CD4-positive, alpha-beta memory T cell (primary cell): ENCODE data around the gene MYORG. TPM values are rescaled to one million over a fixed set of nuclear protein-coding genes. Genes with fewer than 3 reads are reported as not detected.

Experiments used
- CTCF ChIA-PET: fragments of 350-600 bp; sonication (Branson Sonifier 250); formaldehyde crosslinking; loops from one replicate; lab custom pipeline; 2021; ENCODE audit warnings: inconsistent platforms; ENCODE audit not compliant: partially characterized antibody; lab: Charles Lee
- POLR2A ChIA-PET: fragments of 350-600 bp; sonication (Branson Sonifier 250); formaldehyde crosslinking; loops from one replicate; lab custom pipeline; 2021; ENCODE audit not compliant: partially characterized antibody; lab: Charles Lee
- DNase-seq, 5 donors: peaks; one replicate each; pipeline versions ENCODE4 v3.0.0 to v3.0.0-alpha.2; 2020 to 2022; ENCODE audit warnings: mixed read lengths in 1 of 5
- H3K27ac ChIP-seq: one replicate; pipeline ENCODE4 v1.7.0; 2013; ENCODE audit warnings: low read depth, low read length
- H3K27me3 ChIP-seq: 2 replicates; pipeline ENCODE4 v1.7.0; 2013; ENCODE audit warnings: mild to moderate bottlenecking, low read length, moderate library complexity; ENCODE audit not compliant: insufficient read depth
- H3K36me3 ChIP-seq: 2 replicates; pipeline ENCODE4 v1.7.0; 2013; ENCODE audit warnings: mild to moderate bottlenecking, low read length, moderate library complexity; ENCODE audit not compliant: insufficient read depth
- H3K4me1 ChIP-seq: 2 replicates; pipeline ENCODE4 v1.7.0; 2013; ENCODE audit warnings: mild to moderate bottlenecking, low read length, moderate library complexity; ENCODE audit not compliant: insufficient read depth
- H3K4me3 ChIP-seq, 2 donors: one replicate each; pipeline ENCODE4 v1.7.0; 2013; ENCODE audit warnings: low read length in 2 of 2, mild to moderate bottlenecking in 1 of 2
- H3K9me3 ChIP-seq, 2 donors: one replicate each; pipeline ENCODE4 v1.7.0; 2013; ENCODE audit warnings: low read length in 2 of 2, control low read depth in 1 of 2; ENCODE audit not compliant: control insufficient read depth in 1 of 2
- H3K27ac Mint-ChIP-seq, 7 donors: one replicate each; pipeline ENCODE4 v1.8.0; 2020 to 2021; ENCODE audit warnings: mixed read lengths in 7 of 7, mild to moderate bottlenecking in 6 of 7, inconsistent platforms in 3 of 7, moderate library complexity in 3 of 7
- H3K27me3 Mint-ChIP-seq, 2 donors: one replicate each; pipeline ENCODE4 v1.8.0; 2020 to 2021; ENCODE audit warnings: mixed read lengths in 2 of 2
- H3K36me3 Mint-ChIP-seq, 2 donors: one replicate each; pipeline ENCODE4 v1.8.0; 2020 to 2021; ENCODE audit warnings: mixed read lengths in 2 of 2, inconsistent platforms in 1 of 2, mild to moderate bottlenecking in 1 of 2
- H3K4me1 Mint-ChIP-seq, 4 donors: one replicate each; pipeline ENCODE4 v1.8.0; 2020 to 2021; ENCODE audit warnings: mixed read lengths in 4 of 4, mild to moderate bottlenecking in 1 of 4
- H3K4me3 Mint-ChIP-seq, 8 donors: one replicate each; pipeline ENCODE4 v1.8.0; 2020 to 2021; ENCODE audit warnings: mixed read lengths in 8 of 8, mild to moderate bottlenecking in 7 of 8, moderate library complexity in 6 of 8, inconsistent platforms in 3 of 8
- H3K9me3 Mint-ChIP-seq, 8 donors: one replicate each; pipeline ENCODE4 v1.8.0; 2020 to 2021; ENCODE audit warnings: mixed read lengths in 8 of 8, mild to moderate bottlenecking in 5 of 8, inconsistent platforms in 3 of 8, moderate library complexity in 1 of 8
- intact Hi-C: fragments of 100-400 bp; cut with micrococcal nuclease; formaldehyde crosslinking; loops from one replicate; pipeline ENCODE4 v1.15.1; 2023
- polyA plus RNA-seq, 2 donors: library from polyadenylated mRNA; unstranded; fragments of 300-500 nt; fragmentation: Illumina TruSeq; gene quantifications; one replicate each; pipeline ENCODE4 v1.2.3, GENCODE V29; 2021
- total RNA-seq, 2 experiments: library from RNA; stranded (reverse); gene quantifications; one replicate each; pipeline ENCODE4 v1.2.3, GENCODE V29; 2021

The MYORG gene
- total RNA-seq, result 1 to 10 TPM; 1.3 to 1.4 TPM
- under 1 TPM; 0.09 to 0.55 TPM for polyA plus RNA-seq

DNA sequence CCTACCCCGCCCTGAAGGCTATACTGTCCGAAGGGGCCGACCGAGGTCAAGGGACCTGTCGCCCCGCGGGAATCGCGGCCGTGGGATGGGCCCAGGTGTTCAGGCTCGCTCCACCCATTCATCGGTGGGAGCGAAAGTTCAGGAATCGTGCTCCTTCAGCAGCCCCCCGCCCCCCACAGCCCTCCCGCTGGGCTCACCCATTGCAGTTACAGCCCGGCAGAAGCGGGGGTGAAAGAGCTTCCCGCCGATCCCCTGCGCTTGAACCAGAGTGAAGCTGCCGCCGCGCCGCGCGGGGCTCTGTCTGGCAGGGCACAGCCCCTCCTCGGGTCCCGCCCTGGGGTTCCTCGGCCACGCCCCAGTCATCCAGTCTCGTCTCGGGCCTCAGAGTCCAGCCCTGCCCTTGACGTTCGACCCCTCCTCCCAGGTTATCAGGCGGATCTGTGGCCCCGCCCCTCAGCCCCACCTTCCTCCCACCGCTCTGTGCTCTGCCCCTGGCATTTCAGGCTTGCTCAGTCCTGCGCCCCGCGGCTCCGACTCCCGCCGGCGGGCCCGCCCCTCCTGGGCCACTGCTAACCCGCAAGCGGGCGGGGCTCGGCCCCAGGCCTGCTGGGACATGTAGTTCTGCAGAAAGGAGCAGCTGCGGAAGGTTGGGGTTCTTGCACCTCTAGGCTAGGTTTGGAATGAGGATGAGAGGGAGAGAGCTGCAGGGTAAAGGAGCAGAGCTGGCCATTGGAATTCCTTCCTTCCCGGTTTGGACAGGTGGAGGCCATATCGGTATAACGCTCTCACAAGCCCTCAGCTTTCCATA, at the start of gene MYORG:
TSS of gene MYORG (minus strand) at position 303 of the 808 bp plus-strand sequence. CDS start 3,955 bp downstream, outside the sequence.
- CTCF ChIA-PET, result interaction anchor here (0.8 to 8.2 kb wide), 10 partner anchors 12 to 563 kb away, joined by 3 to 88 read pairs (median 4); no protein-coding TSS in a partner anchor
- Mint-ChIP-seq H3K4me3 (peak within 1 kb of the TSS; percentile 92 to 98 (median 94)), H3K27me3 (no peaks in the 10 kb centered on the region), H3K27ac (peak within 1 kb of the TSS; percentile 58 to 97 (median 93)), H3K9me3 (peaks cover 0 to 1% (median 0%) of the 10 kb centered on the region in 8 donors), H3K4me1 (peaks cover 33 to 54% (median 44%) of the 10 kb centered on the region in 4 donors), H3K36me3 (peaks cover 0 to 6% of the 10 kb centered on the region in 2 donors)
- Histone ChIP-seq H3K27ac (peak within 1 kb of the TSS; percentile 49), H3K27me3 (no peaks in the 10 kb centered on the region), H3K36me3 (no peaks in the 10 kb centered on the region), H3K4me3 (peak within 1 kb of the TSS; percentile 70 to 77), H3K9me3 (no peaks in the 10 kb centered on the region), H3K4me1 (peaks cover 39% of the 10 kb centered on the region)
- POLR2A ChIA-PET, result interaction anchor here (0.7 to 4.3 kb wide), 8 partner anchors 45 to 903 kb away, joined by 3 to 33 read pairs (median 4); partner anchors contain the start of genes DCAF12, DNAI1, FAM219A and GALT
- peak; percentile 94 to 98 (median 96) for DNase-seq
- intact Hi-C loops, result loop anchor here (1.0 to 5.0 kb wide), 7 partner anchors 82 to 1356 kb away; partner anchors contain the start of genes B4GALT1, CREB3, DCAF12 and DNAI1

DNA sequence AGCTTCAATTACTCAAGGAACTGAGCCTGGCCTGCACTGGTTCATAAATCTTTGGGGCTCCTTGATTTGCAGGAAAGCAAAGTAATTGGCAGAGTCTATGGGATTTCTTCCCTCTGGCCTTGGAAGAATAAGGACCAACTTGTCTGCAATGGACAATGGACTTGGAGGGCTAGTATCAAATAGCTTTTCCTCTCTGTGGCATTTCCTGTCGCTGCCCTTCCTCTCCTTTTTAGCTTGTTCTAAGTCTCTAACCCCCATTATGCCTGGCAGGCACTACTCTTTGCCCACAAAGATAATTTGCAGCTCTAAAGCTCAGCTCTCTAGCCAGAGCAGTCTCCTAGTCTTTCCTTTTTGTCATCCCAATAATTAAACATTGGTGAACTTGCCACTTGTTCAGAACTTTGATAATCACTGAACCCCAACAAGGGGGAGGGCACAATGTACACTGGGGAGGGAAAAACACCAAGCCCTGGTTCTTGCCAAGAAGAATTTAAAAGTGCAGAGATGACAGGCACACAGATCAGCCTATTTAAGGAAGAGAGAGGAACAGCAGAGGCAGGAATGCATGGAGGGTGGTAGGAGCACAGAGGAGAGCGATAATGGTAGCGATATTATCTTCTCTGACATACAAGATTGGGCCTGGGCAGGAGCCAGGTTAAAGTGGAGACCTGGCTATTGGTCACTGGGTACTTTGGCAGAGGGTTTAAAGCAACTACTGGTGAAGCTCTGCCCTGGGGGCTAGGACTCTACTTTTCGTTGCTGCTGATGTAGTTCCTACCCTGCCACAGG, 43.2 kb upstream of the MYORG start:
- no peak overlapping the region for H3K4me3 ChIP-seq
- H3K4me1 Mint-ChIP-seq, result peaks cover 0 to 3% (median 0%) of the 10 kb centered on the region in 4 donors
- H3K27ac Mint-ChIP-seq, result peak overlapping the region in 1 of 7 donors; percentile 38
- no peaks in the 10 kb centered on the region for H3K4me1 ChIP-seq
- POLR2A ChIA-PET, result no interaction called here
- intact Hi-C loops, result no loop called here
- DNase-seq, result no peak
- no peaks in the 10 kb centered on the region for H3K36me3 ChIP-seq
- H3K4me3 Mint-ChIP-seq, result no peak overlapping the region
- no peaks in the 10 kb centered on the region for H3K27me3 ChIP-seq
- H3K27ac ChIP-seq, result no peak overlapping the region
- no peaks in the 10 kb centered on the region for H3K9me3 Mint-ChIP-seq
- no peaks in the 10 kb centered on the region for H3K27me3 Mint-ChIP-seq
- H3K9me3 ChIP-seq, result no peaks in the 10 kb centered on the region
- CTCF ChIA-PET, result interaction anchor here (1.9 kb wide), 1 partner anchor 15 kb away, joined by 12 read pairs; no protein-coding TSS in a partner anchor
- peaks cover 0 to 8% of the 10 kb centered on the region in 2 donors for H3K36me3 Mint-ChIP-seq

DNA sequence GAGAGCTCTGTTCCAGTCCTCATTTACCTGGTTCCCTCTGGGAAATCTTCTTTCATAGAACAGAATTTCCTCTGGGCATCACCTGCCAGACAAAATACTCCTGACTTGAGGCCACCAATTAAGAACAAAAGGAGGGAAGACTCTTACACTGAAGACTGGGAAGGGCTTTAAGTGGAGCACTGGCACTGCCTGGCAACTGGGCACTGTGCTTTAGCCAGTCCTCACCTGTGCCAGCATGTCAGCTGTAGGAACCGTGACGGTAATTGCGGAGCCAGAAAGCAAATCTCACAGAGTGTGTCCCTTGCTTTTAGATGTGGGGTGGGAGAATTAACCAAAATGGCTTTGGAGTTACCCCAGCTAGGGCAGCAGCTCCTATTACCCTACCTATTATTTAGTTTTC, 41.0 kb upstream of the MYORG start:
- no peaks in the 10 kb centered on the region for H3K27me3 Mint-ChIP-seq
- H3K27ac ChIP-seq, result no peak overlapping the region
- H3K9me3 ChIP-seq, result no peaks in the 10 kb centered on the region
- no peak overlapping the region for H3K4me3 Mint-ChIP-seq
- H3K4me1 ChIP-seq, result no peaks in the 10 kb centered on the region
- DNase-seq, result no peak
- peaks cover 0 to 8% of the 10 kb centered on the region in 2 donors for H3K36me3 Mint-ChIP-seq
- intact Hi-C loops, result no loop called here
- H3K36me3 ChIP-seq, result no peaks in the 10 kb centered on the region
- no peak overlapping the region for H3K27ac Mint-ChIP-seq
- H3K4me3 ChIP-seq, result no peak overlapping the region
- no peaks in the 10 kb centered on the region for H3K9me3 Mint-ChIP-seq
- POLR2A ChIA-PET, result no interaction called here
- H3K4me1 Mint-ChIP-seq, result no peaks in the 10 kb centered on the region
- CTCF ChIA-PET, result interaction anchor here (1.4 to 6.0 kb wide), 2 partner anchors 14 to 21 kb away, joined by 5 to 26 read pairs; no protein-coding TSS in a partner anchor
- no peaks in the 10 kb centered on the region for H3K27me3 ChIP-seq

DNA sequence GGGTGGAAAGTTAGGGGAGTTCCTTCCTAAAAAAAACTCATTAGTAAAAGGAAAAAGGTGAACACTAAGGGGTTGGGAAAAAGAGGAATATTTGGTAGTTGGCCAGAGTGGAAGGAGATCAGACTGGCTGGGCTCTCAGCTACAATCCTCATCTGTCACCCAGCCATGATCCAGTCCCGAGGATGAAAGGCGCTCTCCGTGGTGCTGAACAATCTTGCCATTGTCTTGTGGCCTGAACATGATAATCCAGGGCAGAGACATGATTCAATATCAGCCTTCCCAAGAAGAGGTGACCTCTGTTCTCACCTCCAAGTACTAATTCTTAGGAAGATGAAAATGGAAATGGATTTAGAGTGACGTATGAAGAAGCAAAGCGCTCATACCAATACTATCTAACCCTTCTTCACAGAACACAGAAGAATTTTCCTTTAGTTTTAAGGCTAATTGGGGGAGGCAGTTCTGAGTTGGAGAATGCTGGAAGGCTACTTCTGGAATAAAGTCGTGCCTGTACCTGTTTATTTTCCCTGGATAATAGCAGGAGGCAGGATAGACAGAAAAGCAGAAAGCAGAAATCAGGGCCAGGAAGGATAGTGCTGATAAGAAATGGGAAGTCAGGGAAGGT, 36.6 kb upstream of the MYORG start:
- Histone ChIP-seq H3K36me3 (no peaks in the 10 kb centered on the region), H3K4me3 (no peak overlapping the region), H3K27me3 (no peaks in the 10 kb centered on the region), H3K9me3 (no peaks in the 10 kb centered on the region), H3K4me1 (no peaks in the 10 kb centered on the region), H3K27ac (no peak overlapping the region)
- no peaks in the 10 kb centered on the region for H3K27me3 Mint-ChIP-seq
- ChIA-PET POLR2A (no interaction called here), CTCF (interaction anchor here (6.0 kb wide), 1 partner anchor 9 kb away, joined by 26 read pairs; no protein-coding TSS in a partner anchor)
- no peak overlapping the region for H3K27ac Mint-ChIP-seq
- H3K4me1 Mint-ChIP-seq, result no peaks in the 10 kb centered on the region
- H3K4me3 Mint-ChIP-seq, result no peak overlapping the region
- DNase-seq, result peak in 3 of 5 donors; percentile 6 to 17 (median 13)
- H3K9me3 Mint-ChIP-seq, result peaks cover 0 to 2% (median 0%) of the 10 kb centered on the region in 8 donors
- H3K36me3 Mint-ChIP-seq, result peaks cover 0 to 10% of the 10 kb centered on the region in 2 donors
- intact Hi-C loops, result no loop called here

DNA sequence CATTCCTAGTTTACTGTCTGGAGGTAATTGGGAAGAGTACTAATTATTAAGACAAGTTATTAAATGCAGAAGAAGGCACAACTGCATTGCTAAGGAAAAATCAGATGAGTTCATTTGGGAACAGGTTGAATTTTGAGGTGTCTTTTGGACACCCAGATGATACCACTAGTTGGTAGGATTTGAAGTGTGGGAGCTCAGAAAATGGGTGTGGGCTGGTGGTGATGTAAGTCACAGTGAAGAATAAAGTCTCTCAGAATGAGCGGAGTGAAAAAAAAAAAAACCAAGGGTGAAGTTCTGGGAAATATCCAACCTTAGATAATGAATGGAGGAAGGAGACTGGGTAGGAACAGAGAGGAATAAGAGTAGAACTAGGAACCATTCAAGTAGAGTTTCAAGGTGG, 35.6 kb upstream of the MYORG start:
- Mint-ChIP-seq H3K36me3 (peaks cover 0 to 4% of the 10 kb centered on the region in 2 donors), H3K4me3 (no peak overlapping the region), H3K27me3 (no peaks in the 10 kb centered on the region), H3K27ac (no peak overlapping the region), H3K9me3 (peaks cover 0 to 2% (median 0%) of the 10 kb centered on the region in 8 donors), H3K4me1 (no peaks in the 10 kb centered on the region)
- Histone ChIP-seq H3K4me3 (no peak overlapping the region), H3K27ac (no peak overlapping the region), H3K36me3 (no peaks in the 10 kb centered on the region), H3K4me1 (no peaks in the 10 kb centered on the region), H3K9me3 (no peaks in the 10 kb centered on the region), H3K27me3 (no peaks in the 10 kb centered on the region)
- intact Hi-C loops, result no loop called here
- DNase-seq, result no peak
- ChIA-PET POLR2A (no interaction called here), CTCF (interaction anchor here (1.0 to 1.5 kb wide), 2 partner anchors 88 to 179 kb away, joined by 5 read pairs; no protein-coding TSS in a partner anchor)

DNA sequence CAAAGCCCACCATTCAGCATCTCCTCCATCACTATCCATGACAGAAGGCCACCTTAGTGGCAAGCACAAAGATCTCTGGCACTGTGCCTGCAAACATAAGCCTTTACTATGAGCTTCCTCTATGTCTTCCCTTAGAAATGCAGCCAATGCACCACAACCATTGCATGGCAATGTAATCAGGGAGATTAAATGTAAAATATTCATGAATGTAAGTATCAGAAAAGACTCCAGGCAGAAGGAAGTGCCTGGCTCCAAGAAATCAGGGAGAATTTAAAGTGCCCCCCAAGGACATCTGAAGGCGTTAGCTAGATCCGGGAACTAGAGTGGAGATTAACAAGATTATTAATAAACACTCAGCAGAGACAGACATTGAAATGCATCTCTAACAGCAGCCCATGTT, 32.5 kb upstream of the MYORG start:
- no peak for DNase-seq
- H3K9me3 ChIP-seq, result no peaks in the 10 kb centered on the region
- H3K36me3 Mint-ChIP-seq, result peaks cover 0 to 7% of the 10 kb centered on the region in 2 donors
- no peaks in the 10 kb centered on the region for H3K27me3 ChIP-seq
- ChIA-PET POLR2A (no interaction called here), CTCF (interaction anchor here (1.0 to 1.3 kb wide), 2 partner anchors 91 to 195 kb away, joined by 3 read pairs; no protein-coding TSS in a partner anchor)
- no peak overlapping the region for H3K27ac Mint-ChIP-seq
- intact Hi-C loops, result no loop called here
- no peak overlapping the region for H3K27ac ChIP-seq
- H3K4me1 ChIP-seq, result no peaks in the 10 kb centered on the region
- H3K9me3 Mint-ChIP-seq, result peaks cover 0 to 2% (median 0%) of the 10 kb centered on the region in 8 donors
- no peaks in the 10 kb centered on the region for H3K27me3 Mint-ChIP-seq
- H3K4me3 ChIP-seq, result no peak overlapping the region
- H3K36me3 ChIP-seq, result no peaks in the 10 kb centered on the region
- no peaks in the 10 kb centered on the region for H3K4me1 Mint-ChIP-seq
- no peak overlapping the region for H3K4me3 Mint-ChIP-seq
